Mucosa of stomach (tissue), 1 donor: ENCODE measurements around the gene MAN1C1.

Experiments used
- H3K27me3 ChIP-seq: one replicate; pipeline ENCODE4 v1.7.0; 2013; ENCODE audit warnings: mild to moderate bottlenecking, low read length; ENCODE audit not compliant: control insufficient read depth, insufficient read depth
- H3K36me3 ChIP-seq: one replicate; pipeline ENCODE4 v1.7.0; 2013; ENCODE audit warnings: low read length; ENCODE audit not compliant: control insufficient read depth, insufficient read depth
- H3K4me1 ChIP-seq: one replicate; pipeline ENCODE4 v1.7.0; 2013; ENCODE audit warnings: mild to moderate bottlenecking, low read length; ENCODE audit not compliant: control insufficient read depth, insufficient read depth
- H3K4me3 ChIP-seq: one replicate; pipeline ENCODE4 v1.7.0; 2013; ENCODE audit warnings: low read length
- H3K9ac ChIP-seq: one replicate; pipeline ENCODE4 v1.7.0; 2013; ENCODE audit warnings: mild to moderate bottlenecking, low read length, moderate library complexity
- H3K9me3 ChIP-seq: one replicate; pipeline ENCODE4 v1.7.0; 2013; ENCODE audit warnings: mild to moderate bottlenecking, low read length, moderate library complexity; ENCODE audit not compliant: control insufficient read depth
- donor health status: Pancreatic carcinoma.

Gene MAN1C1

GRCh38 chr1:25794325-25794724 lies 177.7 kb downstream of the MAN1C1 start:
- Histone ChIP-seq H3K9ac (no peak overlapping the region), H3K4me1 (peaks cover 24% of the 10 kb centered on the region), H3K9me3 (no peaks in the 10 kb centered on the region), H3K4me3 (no peak overlapping the region), H3K27me3 (no peaks in the 10 kb centered on the region), H3K36me3 (no peaks in the 10 kb centered on the region)

- Histone ChIP-seq H3K36me3 (no peaks in the 10 kb centered on the region), H3K4me3 (no peak overlapping the region), H3K9ac (no peak overlapping the region), H3K9me3 (no peaks in the 10 kb centered on the region), H3K27me3 (no peaks in the 10 kb centered on the region), H3K4me1 (peaks cover 28% of the 10 kb centered on the region)
These were observed 178.6 kb downstream of the MAN1C1 start for GRCh38 chr1:25795211-25795610.

GRCh38 chr1:25795946-25796810 lies 179.6 kb downstream of the MAN1C1 start:
- H3K4me3 ChIP-seq: no peak overlapping the region
- H3K27me3 ChIP-seq: no peaks in the 10 kb centered on the region
- H3K4me1 ChIP-seq: peaks cover 33% of the 10 kb centered on the region
- no peak overlapping the region for H3K9ac ChIP-seq
- H3K36me3 ChIP-seq: no peaks in the 10 kb centered on the region
- H3K9me3 ChIP-seq: no peaks in the 10 kb centered on the region

- no peaks in the 10 kb centered on the region for H3K27me3 ChIP-seq
- H3K9ac ChIP-seq: no peak overlapping the region
- H3K4me1 ChIP-seq: peaks cover 35% of the 10 kb centered on the region
- H3K9me3 ChIP-seq: no peaks in the 10 kb centered on the region
- H3K4me3 ChIP-seq: no peak overlapping the region
- H3K36me3 ChIP-seq: no peaks in the 10 kb centered on the region
These were observed 180.3 kb downstream of the MAN1C1 start for GRCh38 chr1:25796811-25797458.

- Histone ChIP-seq H3K36me3 (no peaks in the 10 kb centered on the region), H3K4me3 (no peak overlapping the region), H3K9me3 (no peaks in the 10 kb centered on the region), H3K4me1 (peaks cover 35% of the 10 kb centered on the region), H3K27me3 (no peaks in the 10 kb centered on the region), H3K9ac (no peak overlapping the region)
These were observed 181.3 kb downstream of the MAN1C1 start for GRCh38 chr1:25797939-25798338.

- H3K4me1 ChIP-seq: peaks cover 35% of the 10 kb centered on the region
- H3K36me3 ChIP-seq: no peaks in the 10 kb centered on the region
- no peaks in the 10 kb centered on the region for H3K9me3 ChIP-seq
- H3K9ac ChIP-seq: no peak overlapping the region
- H3K27me3 ChIP-seq: no peaks in the 10 kb centered on the region
- H3K4me3 ChIP-seq: no peak overlapping the region
These were observed 182.2 kb downstream of the MAN1C1 start for GRCh38 chr1:25798666-25799351.

GRCh38 chr1:25799352-25799934 lies 182.9 kb downstream of the MAN1C1 start:
- Histone ChIP-seq H3K9ac (peak overlapping the region; percentile 63), H3K4me1 (peaks cover 35% of the 10 kb centered on the region), H3K4me3 (no peak overlapping the region), H3K9me3 (no peaks in the 10 kb centered on the region), H3K36me3 (no peaks in the 10 kb centered on the region), H3K27me3 (no peaks in the 10 kb centered on the region)

- no peaks in the 10 kb centered on the region for H3K36me3 ChIP-seq
- H3K27me3 ChIP-seq: no peaks in the 10 kb centered on the region
- peaks cover 31% of the 10 kb centered on the region for H3K4me1 ChIP-seq
- no peak within 1 kb of the TSS for H3K4me3 ChIP-seq
- H3K9me3 ChIP-seq: no peaks in the 10 kb centered on the region
- peak within 1 kb of the TSS; percentile 81 for H3K9ac ChIP-seq
These were observed 183.5 kb downstream of the MAN1C1 start, which contains the start of gene SELENON for GRCh38 chr1:25799935-25800702. SELENON (plus strand) TSS chr1:25800193; CDS start chr1:25800231, 38 bp downstream.

- H3K36me3 ChIP-seq: no peaks in the 10 kb centered on the region
- no peaks in the 10 kb centered on the region for H3K27me3 ChIP-seq
- no peak overlapping the region for H3K4me3 ChIP-seq
- H3K4me1 ChIP-seq: peaks cover 27% of the 10 kb centered on the region
- no peaks in the 10 kb centered on the region for H3K9me3 ChIP-seq
- peak overlapping the region; percentile 81 for H3K9ac ChIP-seq
These were observed 184.2 kb downstream of the MAN1C1 start for GRCh38 chr1:25800703-25801377.

GRCh38 chr1:25802915-25803314 lies 186.3 kb downstream of the MAN1C1 start:
- Histone ChIP-seq H3K27me3 (no peaks in the 10 kb centered on the region), H3K36me3 (no peaks in the 10 kb centered on the region), H3K9ac (no peak overlapping the region), H3K4me1 (peaks cover 13% of the 10 kb centered on the region), H3K9me3 (no peaks in the 10 kb centered on the region), H3K4me3 (no peak overlapping the region)

- Histone ChIP-seq H3K4me1 (peaks cover 13% of the 10 kb centered on the region), H3K4me3 (no peak overlapping the region), H3K9me3 (no peaks in the 10 kb centered on the region), H3K36me3 (no peaks in the 10 kb centered on the region), H3K27me3 (no peaks in the 10 kb centered on the region), H3K9ac (no peak overlapping the region)
These were observed 186.8 kb downstream of the MAN1C1 start for GRCh38 chr1:25803368-25803767.
